IPS DF 4.7 (cell line): Measurements from ENCODE around the gene GRM1.

Source experiments
- DNase-seq: peaks from one replicate; pipeline ENCODE4 v3.0.0-alpha.2; 2013; ENCODE audit warnings: low spot score; ENCODE audit errors: extremely low read depth

GRM1 gene

GRCh38 chr6:146364816-146365594, 336.1 kb downstream of the GRM1 start:
- no peak for DNase-seq

GRCh38 chr6:146367061-146367460, 338.2 kb downstream of the GRM1 start:
- DNase-seq: no peak

- no peak for DNase-seq
These were observed 341.0 kb downstream of the GRM1 start for GRCh38 chr6:146369866-146370265.

- DNase-seq: no peak
These were observed 352.6 kb downstream of the GRM1 start for GRCh38 chr6:146381486-146381885.

DNA sequence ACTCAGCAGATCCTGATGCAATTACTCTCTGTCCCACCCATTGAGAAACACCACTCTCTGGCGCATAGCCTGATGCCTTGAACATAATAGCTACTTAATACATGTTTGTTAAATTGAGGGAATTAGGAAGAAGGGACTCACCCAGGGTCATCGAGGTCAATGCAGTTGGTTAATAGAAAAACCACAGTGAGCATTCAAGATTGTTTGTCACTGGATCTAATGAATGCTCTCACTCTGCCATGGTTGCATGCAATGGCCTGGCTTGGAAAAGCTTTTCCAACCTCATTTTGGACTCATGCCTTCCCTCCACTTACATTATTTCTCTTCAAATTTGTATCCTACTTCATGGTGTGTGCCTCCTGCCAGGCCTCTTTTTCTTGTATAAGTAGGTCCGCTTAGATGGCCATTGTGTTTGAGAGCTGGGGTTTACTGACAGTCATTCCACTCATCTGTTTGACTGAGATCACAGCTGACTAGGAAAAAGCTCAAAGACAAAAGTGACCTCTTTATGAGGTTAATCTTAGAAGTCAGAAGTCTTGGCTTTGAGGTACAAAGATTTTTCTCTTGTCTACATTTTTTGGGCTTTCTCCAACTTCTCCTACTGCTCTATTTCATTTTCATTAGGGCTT, 360.0 kb downstream of the GRM1 start:
- DNase-seq: no peak

GRCh38 chr6:146389740-146390139, 360.9 kb downstream of the GRM1 start:
- no peak for DNase-seq

- no peak for DNase-seq
These were observed 368.8 kb downstream of the GRM1 start for GRCh38 chr6:146397638-146398037.

- no peak for DNase-seq
These were observed 373.6 kb downstream of the GRM1 start for GRCh38 chr6:146402476-146402875.

DNA sequence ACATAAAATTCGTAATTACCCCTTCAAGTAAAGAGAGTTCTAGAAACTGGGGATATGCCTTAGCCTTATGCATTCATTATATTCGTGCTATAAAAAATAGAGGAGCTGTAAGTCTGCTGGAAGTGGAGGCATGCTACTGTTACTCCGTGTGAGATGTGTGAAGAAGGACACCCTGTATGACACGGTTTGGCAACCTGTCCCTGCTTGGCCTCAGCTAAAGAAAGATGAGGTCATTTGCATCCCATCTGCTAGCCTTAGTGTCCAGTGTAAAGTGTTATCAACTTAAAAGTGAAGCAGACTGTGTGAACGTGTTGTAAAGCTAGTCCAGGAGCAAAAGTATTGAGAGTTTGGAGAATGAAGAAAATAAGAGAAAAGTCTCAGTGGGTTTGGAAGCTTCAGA, 379.7 kb downstream of the GRM1 start:
- DNase-seq: no peak

GRCh38 chr6:146410851-146411595, 382.2 kb downstream of the GRM1 start:
- no peak for DNase-seq

GRCh38 chr6:146419576-146419975, 390.7 kb downstream of the GRM1 start:
- DNase-seq: no peak

- no peak for DNase-seq
These were observed 391.4 kb downstream of the GRM1 start for GRCh38 chr6:146420255-146420654.

DNA sequence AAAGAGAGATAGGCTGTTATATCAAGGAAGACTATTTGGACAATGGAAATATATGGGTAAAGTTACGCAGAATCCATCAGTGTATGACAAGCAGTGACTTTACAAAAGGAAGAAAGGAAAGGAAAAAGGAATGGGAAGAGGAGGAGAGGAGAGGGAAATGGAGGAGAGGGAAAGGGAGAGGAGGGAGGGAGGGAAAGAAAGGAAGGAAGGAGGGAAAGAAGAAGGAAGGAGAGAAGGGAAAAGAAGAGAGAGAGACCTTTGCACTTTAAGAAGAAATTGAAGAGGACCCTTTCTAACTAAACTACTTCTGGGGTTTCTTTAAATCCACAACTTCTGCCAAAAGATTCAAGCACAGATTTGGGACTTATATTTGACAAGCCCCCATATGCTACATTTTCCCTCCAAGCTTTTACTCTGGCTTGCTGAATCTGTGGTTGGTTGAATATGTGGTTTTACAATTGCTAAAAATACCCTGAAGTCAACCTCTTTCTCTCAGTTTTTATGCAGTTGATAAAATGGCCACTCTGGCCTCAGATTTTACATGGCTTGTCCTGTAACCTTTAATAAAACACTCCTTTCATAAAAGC, 394.0 kb downstream of the GRM1 start:
- no peak for DNase-seq

DNA sequence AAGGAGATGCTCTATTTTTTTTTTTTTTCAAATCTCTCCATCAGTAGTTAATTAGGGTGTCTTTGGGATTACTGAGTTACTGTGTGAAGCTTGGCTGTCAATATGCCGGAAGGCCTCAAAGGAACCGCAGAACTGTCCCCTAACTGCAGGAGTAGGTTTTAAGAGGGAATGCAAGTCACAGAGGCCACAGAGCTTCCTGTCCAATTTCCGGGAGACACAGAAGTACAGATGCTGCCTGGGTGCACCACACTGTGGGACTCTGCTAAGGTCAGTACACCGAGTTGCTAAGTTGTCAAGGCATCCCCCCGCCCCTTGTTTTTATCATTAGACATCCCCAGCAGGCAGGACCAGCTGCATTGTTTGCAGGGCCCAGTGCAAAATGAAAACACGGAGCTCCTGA, 394.6 kb downstream of the GRM1 start:
- DNase-seq: no peak

- DNase-seq: no peak
These were observed 397.7 kb downstream of the GRM1 start for GRCh38 chr6:146426516-146426915.

GRCh38 chr6:146429831-146430230, 401.0 kb downstream of the GRM1 start:
- DNase-seq: no peak

GRCh38 chr6:146433881-146434731, 405.2 kb downstream of the GRM1 start:
- DNase-seq: no peak

- DNase-seq: no peak
These were observed 406.0 kb downstream of the GRM1 start for GRCh38 chr6:146434732-146435390.

DNA sequence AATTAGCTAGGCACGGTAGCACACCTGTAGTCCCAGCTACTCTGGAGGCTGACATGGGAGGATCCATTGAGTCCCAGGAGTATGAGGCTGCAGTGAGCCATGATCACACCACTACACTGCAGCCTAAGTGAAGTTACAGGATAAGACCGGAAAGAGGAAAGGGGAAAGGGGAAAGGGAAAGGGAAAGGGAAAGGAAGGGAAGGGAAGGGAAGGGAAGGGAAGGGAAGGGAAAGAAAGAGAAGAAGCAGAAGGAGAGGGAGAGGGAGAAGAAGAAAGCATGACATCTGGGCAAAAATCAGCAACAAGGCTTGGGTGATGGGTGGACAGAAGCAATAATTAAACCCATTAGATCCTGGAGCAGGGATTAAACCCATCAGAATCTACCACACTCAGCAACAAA, 413.0 kb downstream of the GRM1 start:
- DNase-seq: no peak

GRCh38 chr6:146444189-146444588, 415.3 kb downstream of the GRM1 start:
- no peak for DNase-seq

- no peak for DNase-seq
These were observed 416.4 kb downstream of the GRM1 start for GRCh38 chr6:146445233-146445632.
